DMS 273 (cell line): ENCODE results near the gene ASIC1.
"Not testable (repeated sequence)": the region's sequence is repeated elsewhere in the genome, so short reads cannot be mapped to it uniquely, and the experiment has no call there.

Source experiments
- DNase-seq: peaks from one replicate; lab custom pipeline; 2025; ENCODE audit not compliant: unreplicated experiment; lab: John Stamatoyannopoulos, UW

ASIC1 gene

GRCh38 chr12:50057000-50057841 lies at the start of gene ASIC1:
Gene ASIC1, plus strand, starts transcription at chr12:50057596. Its CDS starts 1,171 bp downstream, at chr12:50058767.
- peak; percentile 75 for DNase-seq

- DNase-seq: no peak
Observed at GRCh38 chr12:50013361-50014147, 43.8 kb upstream of the ASIC1 start.

- DNase-seq: no peak
Observed at GRCh38 chr12:50014342-50014741, 43.1 kb upstream of the ASIC1 start.

- peak; percentile 21 for DNase-seq
Observed at GRCh38 chr12:50016501-50017475, 40.6 kb upstream of the ASIC1 start.

- no peak for DNase-seq
Observed at GRCh38 chr12:50017641-50018040, 39.8 kb upstream of the ASIC1 start.

- DNase-seq: no peak
Observed at GRCh38 chr12:50018154-50018553, 39.2 kb upstream of the ASIC1 start.

GRCh38 chr12:50018968-50019367 lies 38.4 kb upstream of the ASIC1 start:
- no peak for DNase-seq

- DNase-seq: no peak
Observed at GRCh38 chr12:50019524-50019923, 37.9 kb upstream of the ASIC1 start.

- no peak for DNase-seq
Observed at GRCh38 chr12:50021031-50021430, 36.4 kb upstream of the ASIC1 start.

GRCh38 chr12:50022903-50023302 lies 34.5 kb upstream of the ASIC1 start:
- DNase-seq: no peak

- no peak for DNase-seq
Observed at GRCh38 chr12:50024227-50024626, 33.2 kb upstream of the ASIC1 start.

GRCh38 chr12:50024805-50025186 lies 32.6 kb upstream of the ASIC1 start:
- DNase-seq: peak; percentile 26

- DNase-seq: peak; percentile 98
Observed at GRCh38 chr12:50025187-50026059, 32.0 kb upstream of the ASIC1 start, which contains the start of gene RACGAP1. Gene RACGAP1, minus strand, starts transcription at chr12:50025494. Its CDS starts 8,779 bp downstream, at chr12:50016715.

GRCh38 chr12:50026691-50027090 lies 30.7 kb upstream of the ASIC1 start:
- no peak for DNase-seq

- not testable (repeated sequence) for DNase-seq
Observed at GRCh38 chr12:50030449-50030848, 26.9 kb upstream of the ASIC1 start.

- no peak for DNase-seq
Observed at GRCh38 chr12:50032515-50032853, 24.9 kb upstream of the ASIC1 start.

GRCh38 chr12:50032854-50033581 lies 24.4 kb upstream of the ASIC1 start:
- no peak for DNase-seq

GRCh38 chr12:50038336-50038735 lies 19.1 kb upstream of the ASIC1 start:
- no peak for DNase-seq

- peak; percentile 89 for DNase-seq
Observed at GRCh38 chr12:50039151-50039835, 18.1 kb upstream of the ASIC1 start.
